NCI-H460 (cell line): Measurements from ENCODE around the gene HEXIM1. TPM values are rescaled to one million over a fixed set of nuclear protein-coding genes. Genes with fewer than 3 reads are reported as not detected.

Experiments
- small RNA-seq, 2 experiments: library from RNA; depleted of rRNA; stranded (forward); fragments of <200 nt; gene quantifications; one replicate each; pipeline ENCODE3, GENCODE V24; 2014
- total RNA-seq: library from RNA; depleted of rRNA; stranded (reverse); fragments of >200 nt; shearing (Covaris generic); gene quantifications from 2 replicates; pipeline ENCODE4 v1.2.3, GENCODE V29; 2014; rRNA removed

HEXIM1 gene
- total RNA-seq, 1 experiment from 2014 or later = 19.0 TPM

Small RNA genes within 50 kb of the gene (small RNA-seq; reads per million reads assigned to genes)
- 0 to 0.12 reads per million in 2 experiments for gene MIR6784

Other genes with a start within 250 kb of the HEXIM1 start
- gene EFTUD2, start 249.0 kb upstream of the HEXIM1 start, total RNA-seq = 112 and 137 TPM in 2 replicates
- gene GFAP, start 233.0 kb upstream of the HEXIM1 start, total RNA-seq = 0.09 and 0.32 TPM in 2 replicates
- gene KIF18B, start 200.7 kb upstream of the HEXIM1 start, total RNA-seq = 11.0 and 12.7 TPM in 2 replicates
- 0.72 and 0.84 TPM in 2 replicates for gene C1QL1, start 180.2 kb upstream of the HEXIM1 start, total RNA-seq
- 22.8 and 24.0 TPM in 2 replicates for gene DCAKD, start 96.8 kb upstream of the HEXIM1 start, total RNA-seq
- 88.9 and 561 TPM in 2 replicates for gene NMT1, start 87.2 kb upstream of the HEXIM1 start, total RNA-seq
- gene PLCD3, start 16.0 kb upstream of the HEXIM1 start, total RNA-seq = 92.9 and 99.6 TPM in 2 replicates
- 12.0 and 12.3 TPM in 2 replicates for gene ACBD4, start 12.8 kb upstream of the HEXIM1 start, total RNA-seq
- 4.0 and 6.4 TPM in 2 replicates for gene HEXIM2, start 13.4 kb downstream of the HEXIM1 start, total RNA-seq
- gene FMNL1, start 73.4 kb downstream of the HEXIM1 start, total RNA-seq = 36.6 and 41.7 TPM in 2 replicates
- not detected in 2 replicates for gene SPATA32, start 113.6 kb downstream of the HEXIM1 start, total RNA-seq
- 3.6 and 4.3 TPM in 2 replicates for gene MAP3K14, start 168.5 kb downstream of the HEXIM1 start, total RNA-seq